HG03066 (cell line): ENCODE results near the gene FAM229A.

Experiments
- ATAC-seq: cut with Tn5 transposase; IDR thresholded peaks from one replicate; pipeline ENCODE4 v1.9.1; 2021; ENCODE audit warnings: low read depth; ENCODE audit not compliant: unreplicated experiment

Gene FAM229A

GRCh38 chr1:32332290-32333079 is 29.8 kb downstream of the FAM229A start:
- ATAC-seq, result no peak

- no peak for ATAC-seq
Observed at GRCh38 chr1:32331549-32331948, 30.7 kb downstream of the FAM229A start.

- ATAC-seq, result no peak
Observed at GRCh38 chr1:32330558-32331151, 31.6 kb downstream of the FAM229A start.

GRCh38 chr1:32329931-32330466 is 32.3 kb downstream of the FAM229A start:
- ATAC-seq, result no peak

- no peak for ATAC-seq
Observed at GRCh38 chr1:32327204-32327603, 35.1 kb downstream of the FAM229A start.

GRCh38 chr1:32321712-32322291 is 40.5 kb downstream of the FAM229A start:
- ATAC-seq, result no peak

- ATAC-seq, result no peak
Observed at GRCh38 chr1:32318127-32318869, 44.0 kb downstream of the FAM229A start.

- no peak for ATAC-seq
Observed at GRCh38 chr1:32316903-32317277, 45.4 kb downstream of the FAM229A start.

GRCh38 chr1:32311709-32312393 is 50.4 kb downstream of the FAM229A start:
- no peak for ATAC-seq
